Nucleus accumbens (tissue), 56 donors: Measurements from ENCODE around the gene SPOP.

ENCODE experiments used
- DNase-seq, 56 donors: peaks; one replicate each; lab custom pipeline; 2025; lab: John Stamatoyannopoulos, UW

The SPOP gene

GRCh38 chr17:49621946-49622529 is 55.9 kb downstream of the SPOP start:
- DNase-seq: no peak

- no peak for DNase-seq
These were observed 56.5 kb downstream of the SPOP start for GRCh38 chr17:49621420-49621819.

- no peak for DNase-seq
These were observed 59.8 kb downstream of the SPOP start for GRCh38 chr17:49618028-49618611.

GRCh38 chr17:49616601-49617131 is 61.2 kb downstream of the SPOP start:
- DNase-seq: peak in 5 of 56 donors; percentile 4 to 35 (median 9)

GRCh38 chr17:49616086-49616485 is 61.8 kb downstream of the SPOP start:
- DNase-seq: peak in 3 of 56 donors; percentile 2 to 9 (median 9)

GRCh38 chr17:49613182-49613800 is 64.6 kb downstream of the SPOP start:
- DNase-seq: no peak

GRCh38 chr17:49612726-49613125 is 65.2 kb downstream of the SPOP start:
- DNase-seq: no peak

- no peak for DNase-seq
These were observed 66.9 kb downstream of the SPOP start for GRCh38 chr17:49610883-49611584.

- DNase-seq: no peak
These were observed 73.5 kb downstream of the SPOP start for GRCh38 chr17:49604314-49604869.

- DNase-seq: no peak
These were observed 74.2 kb downstream of the SPOP start for GRCh38 chr17:49603720-49604119.

- no peak for DNase-seq
These were observed 74.7 kb downstream of the SPOP start for GRCh38 chr17:49603238-49603637.

GRCh38 chr17:49602783-49603182 is 75.1 kb downstream of the SPOP start:
- DNase-seq: no peak

- no peak for DNase-seq
These were observed 76.9 kb downstream of the SPOP start for GRCh38 chr17:49600949-49601348.

GRCh38 chr17:49598918-49599317 is 79.0 kb downstream of the SPOP start:
- no peak for DNase-seq

GRCh38 chr17:49597928-49598655 is 79.8 kb downstream of the SPOP start:
- DNase-seq: no peak

GRCh38 chr17:49597436-49597835 is 80.5 kb downstream of the SPOP start:
- no peak for DNase-seq

GRCh38 chr17:49596613-49597244 is 81.2 kb downstream of the SPOP start:
- no peak for DNase-seq

GRCh38 chr17:49595980-49596379 is 81.9 kb downstream of the SPOP start:
- no peak for DNase-seq

GRCh38 chr17:49595328-49595727 is 82.6 kb downstream of the SPOP start:
- no peak for DNase-seq

- no peak for DNase-seq
These were observed 85.6 kb downstream of the SPOP start for GRCh38 chr17:49592263-49592662.
